Measurements from ENCODE around the gene USO1.
A peak's percentile ranks its signal among the peaks of the same experiment; 100 is the strongest.
"Not testable (repeated sequence)": the region's sequence is repeated elsewhere in the genome, so short reads cannot be mapped to it uniquely, and the experiment has no call there.

Gene USO1, protein sequence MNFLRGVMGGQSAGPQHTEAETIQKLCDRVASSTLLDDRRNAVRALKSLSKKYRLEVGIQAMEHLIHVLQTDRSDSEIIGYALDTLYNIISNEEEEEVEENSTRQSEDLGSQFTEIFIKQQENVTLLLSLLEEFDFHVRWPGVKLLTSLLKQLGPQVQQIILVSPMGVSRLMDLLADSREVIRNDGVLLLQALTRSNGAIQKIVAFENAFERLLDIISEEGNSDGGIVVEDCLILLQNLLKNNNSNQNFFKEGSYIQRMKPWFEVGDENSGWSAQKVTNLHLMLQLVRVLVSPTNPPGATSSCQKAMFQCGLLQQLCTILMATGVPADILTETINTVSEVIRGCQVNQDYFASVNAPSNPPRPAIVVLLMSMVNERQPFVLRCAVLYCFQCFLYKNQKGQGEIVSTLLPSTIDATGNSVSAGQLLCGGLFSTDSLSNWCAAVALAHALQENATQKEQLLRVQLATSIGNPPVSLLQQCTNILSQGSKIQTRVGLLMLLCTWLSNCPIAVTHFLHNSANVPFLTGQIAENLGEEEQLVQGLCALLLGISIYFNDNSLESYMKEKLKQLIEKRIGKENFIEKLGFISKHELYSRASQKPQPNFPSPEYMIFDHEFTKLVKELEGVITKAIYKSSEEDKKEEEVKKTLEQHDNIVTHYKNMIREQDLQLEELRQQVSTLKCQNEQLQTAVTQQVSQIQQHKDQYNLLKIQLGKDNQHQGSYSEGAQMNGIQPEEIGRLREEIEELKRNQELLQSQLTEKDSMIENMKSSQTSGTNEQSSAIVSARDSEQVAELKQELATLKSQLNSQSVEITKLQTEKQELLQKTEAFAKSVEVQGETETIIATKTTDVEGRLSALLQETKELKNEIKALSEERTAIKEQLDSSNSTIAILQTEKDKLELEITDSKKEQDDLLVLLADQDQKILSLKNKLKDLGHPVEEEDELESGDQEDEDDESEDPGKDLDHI
- total RNA-seq = 50.2 to 76.8 reads per million in 2 donors

- peak; percentile 98 to 99 (median 99) for DNase-seq
These were observed at the start of gene USO1 for GRCh38 chr4:75724066-75724866. TSS of gene USO1 (plus strand) at chr4:75724577. CDS start at chr4:75724820, 243 bp downstream.

- no peak for DNase-seq
These were observed 49.3 kb upstream of the USO1 start for GRCh38 chr4:75675004-75675531.

DNA sequence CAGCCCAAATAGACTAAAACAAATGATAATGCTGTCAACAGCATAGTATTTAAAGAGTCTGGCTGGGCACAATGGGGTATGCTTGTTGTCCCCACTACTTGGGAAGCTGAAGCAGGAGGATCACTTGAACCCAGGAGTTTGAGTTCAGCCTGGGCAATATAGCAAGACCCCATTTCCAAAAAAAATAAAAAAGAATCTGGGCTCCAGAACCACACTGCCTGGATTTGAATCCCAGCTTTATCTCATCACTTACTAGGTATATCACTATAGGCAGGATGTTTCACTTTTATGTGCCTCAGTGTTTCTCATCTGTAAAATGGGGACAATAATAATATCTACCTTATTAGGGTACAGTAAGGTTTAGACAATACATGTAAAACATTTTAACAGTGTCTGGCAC, 45.9 kb upstream of the USO1 start:
- no peak for DNase-seq

- no peak for DNase-seq
These were observed 45.4 kb upstream of the USO1 start for GRCh38 chr4:75678965-75679364.

DNA sequence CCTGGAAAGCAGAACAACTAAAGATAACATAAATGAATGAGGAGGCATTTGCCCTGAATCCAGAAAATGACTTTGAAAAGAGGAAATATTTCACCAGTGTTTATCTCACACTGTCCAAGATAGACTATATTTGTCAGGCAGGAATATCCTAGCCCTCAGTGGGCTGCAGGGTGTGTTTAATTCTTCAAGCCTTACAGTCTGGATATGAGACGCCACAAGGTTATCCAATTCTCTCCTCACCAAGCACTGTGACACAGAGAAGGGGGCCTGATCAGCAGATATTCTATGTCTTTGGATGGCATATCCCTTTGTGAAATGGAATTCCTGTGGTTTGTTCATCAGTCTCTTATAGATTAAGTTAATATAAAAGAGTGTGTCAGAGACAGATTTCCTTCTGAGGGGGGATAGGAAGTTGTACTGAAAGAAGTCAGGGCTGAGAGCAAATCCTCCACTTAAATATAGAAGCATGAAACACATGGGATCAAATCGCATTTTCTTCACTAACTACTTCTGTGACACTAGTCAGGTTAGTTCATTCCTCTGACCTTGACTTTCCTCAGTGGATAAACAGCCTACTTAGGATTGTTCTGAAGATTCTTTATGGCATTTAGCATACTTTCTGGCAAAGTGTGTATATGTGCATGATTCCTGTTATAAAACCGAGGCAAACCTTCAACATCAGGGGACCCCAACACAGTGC, 44.4 kb upstream of the USO1 start:
- DNase-seq = no peak

GRCh38 chr4:75683482-75684155, 40.8 kb upstream of the USO1 start:
- no peak for DNase-seq

DNA sequence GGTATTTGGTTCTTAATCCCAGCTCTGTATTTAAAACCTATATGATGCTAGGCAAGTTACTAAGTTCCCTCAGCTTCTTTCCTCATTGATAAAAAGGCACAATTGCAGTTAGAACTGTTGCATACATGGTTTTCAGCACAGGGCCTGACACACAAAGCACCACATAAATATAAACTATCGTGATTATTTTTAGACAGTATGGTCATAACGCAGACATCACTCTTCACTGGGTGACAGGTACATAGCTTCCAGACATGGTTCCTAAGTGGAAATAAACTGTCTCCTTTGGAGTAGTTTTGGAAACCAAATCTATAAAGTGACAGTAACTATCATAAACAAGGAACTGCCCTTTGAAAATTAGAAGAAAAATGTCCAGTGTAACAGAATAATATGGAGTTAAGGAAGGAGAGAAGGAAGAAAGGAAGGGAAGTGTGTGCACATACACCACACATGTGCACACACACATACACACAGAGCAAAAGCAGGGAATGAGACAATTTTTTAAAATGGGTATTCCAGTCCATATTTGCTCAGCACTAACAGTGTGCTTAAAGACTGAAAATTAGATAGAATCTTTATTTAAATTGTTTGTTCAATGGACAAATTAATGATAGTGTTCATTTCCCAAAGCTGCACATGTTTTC, 38.7 kb upstream of the USO1 start:
- no peak for DNase-seq

- DNase-seq = peak in 2 of 5 experiments; percentile 55 to 63
These were observed 38.0 kb upstream of the USO1 start for GRCh38 chr4:75686346-75686745.

DNA sequence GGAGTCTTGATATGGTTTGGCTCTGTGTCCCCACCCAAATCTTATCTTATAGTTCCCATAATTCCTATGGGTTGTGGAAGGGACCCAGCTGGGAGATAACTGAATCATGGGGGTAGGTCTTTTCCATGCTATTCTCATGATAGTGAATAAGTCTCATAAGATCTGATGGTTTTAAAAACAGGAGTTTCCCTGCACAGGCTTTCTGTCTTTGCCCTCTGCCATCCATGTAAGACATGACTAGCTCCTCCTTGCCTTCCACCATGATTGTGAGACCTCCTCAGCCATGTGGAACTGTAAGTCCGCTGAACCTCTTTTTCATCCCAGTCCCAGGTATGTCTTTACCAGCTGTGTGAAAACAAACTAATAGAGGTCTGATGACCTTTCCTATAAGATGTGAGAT, 37.3 kb upstream of the USO1 start:
- DNase-seq = not testable (repeated sequence)

DNA sequence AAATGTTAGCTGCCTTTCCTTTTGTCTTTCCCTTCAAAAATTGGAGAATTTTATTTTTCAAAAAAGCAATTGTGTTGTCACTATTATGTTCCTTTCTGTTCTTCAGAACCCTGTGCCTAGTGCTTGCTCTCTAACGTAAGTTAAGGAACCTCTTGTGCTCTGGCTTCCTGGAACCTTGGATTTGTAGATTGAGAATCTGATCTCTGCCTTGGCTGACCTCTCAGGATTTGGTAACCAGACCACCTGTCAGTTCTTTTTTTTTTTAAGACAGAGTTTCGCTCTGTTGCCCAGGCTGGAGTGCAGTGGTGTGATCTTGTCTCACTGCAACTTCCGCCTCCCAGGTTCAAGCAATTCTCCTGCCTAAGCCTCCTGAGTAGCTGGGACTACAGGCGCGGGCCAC, 32.3 kb upstream of the USO1 start:
- DNase-seq = not testable (repeated sequence)

GRCh38 chr4:75696071-75696470, 28.3 kb upstream of the USO1 start:
- DNase-seq = peak in 1 of 5 experiments; percentile 38

- no peak for DNase-seq
These were observed 27.8 kb upstream of the USO1 start for GRCh38 chr4:75696581-75696980.

GRCh38 chr4:75698162-75698962, 26.0 kb upstream of the USO1 start:
- peak in 2 of 5 experiments; percentile 36 to 66 for DNase-seq

DNA sequence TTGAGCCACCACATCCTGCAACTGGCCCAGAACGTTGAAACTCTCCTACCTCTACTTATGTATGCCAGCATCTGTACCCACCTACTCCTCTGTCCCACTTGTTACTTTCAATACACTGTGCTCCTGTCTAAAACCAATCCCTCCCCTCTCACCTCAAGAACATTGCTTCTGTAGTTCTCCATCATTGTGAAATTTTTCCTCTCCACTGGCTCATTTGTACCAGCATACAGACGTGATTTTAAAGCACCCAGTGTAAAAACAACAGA, 25.5 kb upstream of the USO1 start:
- DNase-seq = no peak

DNA sequence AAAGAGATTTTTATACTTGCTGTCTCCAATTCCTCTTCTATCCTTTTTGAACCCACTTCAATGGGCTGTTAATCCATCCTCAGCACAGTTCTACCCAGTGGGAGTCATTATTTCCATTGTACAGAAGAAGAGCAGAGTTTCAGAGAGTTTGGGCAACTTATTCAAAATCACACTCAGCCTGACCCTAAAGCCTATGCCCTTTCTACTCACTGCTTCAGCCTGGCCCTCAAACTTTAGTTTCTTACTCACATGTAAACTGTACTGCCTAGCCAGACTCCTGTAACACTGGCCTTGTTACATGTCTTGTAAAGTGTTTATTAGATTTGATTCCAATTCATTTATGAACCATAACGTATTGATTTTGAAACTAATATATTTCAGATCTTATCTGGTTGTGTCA, 25.1 kb upstream of the USO1 start:
- no peak for DNase-seq

GRCh38 chr4:75702919-75703411, 21.4 kb upstream of the USO1 start:
- DNase-seq = no peak

DNA sequence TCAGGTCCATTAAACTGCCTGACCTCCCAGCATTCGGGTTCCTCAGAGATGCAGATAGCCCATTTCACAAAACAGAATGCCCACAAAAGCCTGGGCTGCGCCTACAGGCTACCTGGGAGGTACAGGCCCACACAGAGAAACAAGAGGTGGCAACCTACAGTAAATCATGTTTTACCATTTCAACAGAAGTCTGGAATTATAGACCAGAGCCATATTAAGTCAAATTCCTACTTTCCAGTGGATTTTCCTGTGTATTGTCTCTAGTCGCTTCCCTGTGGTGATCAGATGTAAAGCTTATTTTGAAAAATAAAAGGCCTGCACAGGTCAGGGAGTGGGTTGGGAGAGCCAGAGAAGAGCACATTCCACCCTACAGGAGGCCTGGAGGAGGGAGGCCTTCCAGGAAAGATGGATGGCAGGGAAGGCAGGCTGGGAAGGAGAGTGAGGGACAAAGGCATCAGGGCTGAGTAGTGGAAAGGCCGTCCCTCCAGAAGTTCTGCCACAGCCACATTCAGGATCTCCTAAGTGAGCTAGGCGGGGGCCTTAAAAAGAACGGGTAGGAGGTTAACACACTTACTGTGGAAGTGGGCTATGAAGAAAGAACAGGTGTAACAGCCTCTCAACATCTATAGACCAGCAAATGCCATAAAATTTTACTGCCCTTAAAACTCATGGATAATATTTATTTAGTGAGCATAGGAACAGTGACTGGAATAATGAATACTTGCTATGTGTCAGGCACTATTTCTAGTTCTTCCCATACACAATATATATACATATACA, 19.0 kb upstream of the USO1 start:
- no peak for DNase-seq

- DNase-seq = peak in 2 of 5 experiments; percentile 47 to 71
These were observed 16.1 kb upstream of the USO1 start for GRCh38 chr4:75708218-75708691.

DNA sequence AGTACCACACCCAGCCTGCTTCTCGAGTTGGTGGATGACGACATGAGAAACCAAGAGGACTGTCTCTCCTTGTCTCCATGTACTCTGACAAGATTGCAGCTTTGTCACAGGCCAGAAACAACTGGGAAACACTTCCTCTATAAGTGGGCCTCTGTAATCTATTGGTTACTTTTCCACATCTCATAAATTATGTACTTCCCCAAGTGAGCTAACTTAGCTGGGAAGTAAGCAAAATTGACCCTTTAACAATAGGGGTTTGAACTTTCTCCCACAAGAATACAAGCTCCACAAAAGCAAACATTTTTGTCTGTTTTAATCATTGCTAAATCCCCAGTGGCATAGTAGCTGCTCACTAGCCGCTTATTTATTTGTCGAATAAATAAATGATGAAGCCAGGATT, 14.1 kb upstream of the USO1 start:
- DNase-seq = no peak
